K562 (cell line): ENCODE results near the gene SESN3. TPM values are rescaled to one million over a fixed set of nuclear protein-coding genes. Genes with fewer than 3 reads are reported as not detected.
A peak's percentile ranks its signal among the peaks of the same experiment; 100 is the strongest.

Experiments
- C11orf30 ChIP-seq: fragments of 450-650 bp; IDR thresholded peaks from 2 replicates; pipeline ENCODE4 v1.6.1; 2016; ENCODE audit warnings: low read depth, mild to moderate bottlenecking
- CEBPB ChIP-seq: fragments of 450-650 bp; IDR thresholded peaks from 2 replicates; pipeline ENCODE4 v1.6.1; 2016; ENCODE audit warnings: missing genetic modification characterization, missing compliant biosample characterization
- CEBPG ChIP-seq, 3 experiments: fragments of 200-800 bp in 1 of 3; sonication (Bioruptor generic) in 1 of 3; sonication (generic) in 1 of 3; formaldehyde crosslinking in 1 of 3; IDR thresholded peaks in 2 of 3; conservative IDR thresholded peaks in 1 of 3; 2 replicates each; pipeline versions ENCODE4 v1.6.1 to v1.8.0; 2016 to 2022; ENCODE audit warnings: missing compliant biosample characterization in 2 of 3, missing genetic modification characterization in 2 of 3, mild to moderate bottlenecking in 1 of 3, missing genetic modification reagents in 1 of 3
- E2F3 ChIP-seq: fragments of 250-450 bp; sonication (Bioruptor Pico); IDR thresholded peaks from 2 replicates; pipeline ENCODE4 v1.4.0; 2020; ENCODE audit warnings: mild to moderate bottlenecking
- E2F6 ChIP-seq, 2 experiments: IDR thresholded peaks; 2 replicates each; pipeline ENCODE4 v1.6.1; 2011; ENCODE audit warnings: borderline replicate concordance in 1 of 2, control low read depth in 1 of 2, low read depth in 1 of 2, low read length in 1 of 2, mild to moderate bottlenecking in 1 of 2, mixed read lengths in 1 of 2, moderate library complexity in 1 of 2; ENCODE audit not compliant: insufficient read depth in 1 of 2, insufficient read length in 1 of 2, poor library complexity in 1 of 2, severe bottlenecking in 1 of 2; ENCODE audit errors: extremely low read depth in 1 of 2
- KLF16 ChIP-seq: IDR thresholded peaks from 2 replicates; pipeline ENCODE4 v1.6.1; 2016; ENCODE audit warnings: antibody characterized with exemption
- MCM7 ChIP-seq, 2 experiments: fragments of 450-650 bp; IDR thresholded peaks; 2 replicates each; pipeline ENCODE4 v1.6.1; 2016 to 2018
- NELFE ChIP-seq: IDR thresholded peaks from 2 replicates; pipeline ENCODE4 v1.6.1; 2011; ENCODE audit warnings: mild to moderate bottlenecking; ENCODE audit not compliant: insufficient read depth, insufficient read length
- NFIC ChIP-seq: fragments of 450-650 bp; IDR thresholded peaks from 2 replicates; pipeline ENCODE4 v1.6.1; 2017; ENCODE audit warnings: mild to moderate bottlenecking, inconsistent platforms
- NFIX ChIP-seq: fragments of 250-450 bp; sonication (Bioruptor Pico); IDR thresholded peaks from 2 replicates; pipeline ENCODE4 v1.4.0; 2020; ENCODE audit warnings: low read depth, mild to moderate bottlenecking, moderate library complexity
- ZBTB49 ChIP-seq: sonication (generic); formaldehyde crosslinking; IDR thresholded peaks from 2 replicates; pipeline ENCODE4 v1.8.0; 2022; ENCODE audit warnings: missing genetic modification reagents, mild to moderate bottlenecking, borderline replicate concordance
- ZNF316 ChIP-seq: fragments of 450-650 bp; IDR thresholded peaks from 2 replicates; pipeline ENCODE4 v1.6.1; 2016
- ZNF778 ChIP-seq: fragments of 450-650 bp; formaldehyde crosslinking; IDR thresholded peaks from 2 replicates; pipeline ENCODE4 v1.4.0; 2020; ENCODE audit warnings: mild to moderate bottlenecking, moderate library complexity
- polyA plus RNA-seq, 8 experiments: library from polyadenylated mRNA; depleted of rRNA in 4 of 8; stranded (reverse) in 5 of 8; unstranded in 3 of 8; fragments of >200 nt; fragmentation: Nextera tagmentation in 2 of 8; fragmentation: Illumina TruSeq in 1 of 8; extraction: Ambion mirVana in 2 of 8; extraction: Trizol in 1 of 8; gene quantifications; 2 replicates each; pipeline versions ENCODE4 v1.2.1 to v1.2.3, GENCODE V29; 2011 to 2014; ENCODE audit warnings: inconsistent platforms in 1 of 8, missing spikeins in 1 of 8
- total RNA-seq, 7 experiments: library from RNA; depleted of rRNA in 6 of 7; stranded (reverse); fragments of >200 nt in 6 of 7; fragmentation: Illumina TruSeq in 2 of 7; extraction: Trizol in 2 of 7; gene quantifications; 2 replicates each; pipeline versions ENCODE4 v1.2.1 to v1.2.3, GENCODE V29; 2011 to 2021; ENCODE audit warnings: low replicate concordance in 1 of 7

SESN3 gene
- total and polyA plus RNA-seq, 9 of the 15 experiments (the other 6 are each of a cell fraction or from before 2014, with no cell fraction given), result 0.44 to 2.6 (median 1.5) TPM

- TF ChIP-seq NFIX (CRISPR knock-in tag), result peak; percentile 71; the same call in 1 of the 2 replicates
- no peak for TF ChIP-seq CEBPG (CRISPR knock-in tag; IDR thresholded peaks at IDR 0.05)
- peak in 1 of 2 experiments; percentile 56; a peak in 2 of 4 replicates for TF ChIP-seq CEBPG (tag; conservative IDR thresholded peaks at IDR 0.05 in 1 of 2, IDR thresholded peaks at IDR 0.05 in 1 of 2)
- no peak for TF ChIP-seq NELFE
- TF ChIP-seq ZBTB49 (CRISPR knock-in tag), result no peak
- peak; percentile 94 for TF ChIP-seq NFIC
- no peak for TF ChIP-seq E2F6 (IDR thresholded peaks at IDR 0.05; ENCODE audit: borderline replicate concordance in 1 of 2, extremely low read depth in 1 of 2, insufficient read depth in 1 of 2, insufficient read length in 1 of 2, low read depth in 1 of 2, low read length in 1 of 2, poor library complexity in 1 of 2, severe bottlenecking in 1 of 2)
- TF ChIP-seq MCM7 (IDR thresholded peaks at IDR 0.05), result no peak
- TF ChIP-seq KLF16, result no peak
- no peak for TF ChIP-seq E2F3 (CRISPR knock-in tag)
- peak; percentile 30; the same call in 1 of the 2 replicates for TF ChIP-seq C11orf30
- TF ChIP-seq ZNF316, result 0 out of 2 replicates have a peak, but pooled peaks have one; percentile 30
- peak; percentile 72 for TF ChIP-seq CEBPB (tag)
- TF ChIP-seq ZNF778 (CRISPR knock-in tag), result no peak
Measured at GRCh38 chr11:95145430-95146060, 85.5 kb downstream of the SESN3 start (continued).
